ENCODE measurements around the gene CISD2. TPM values are rescaled to one million over a fixed set of nuclear protein-coding genes. Genes with fewer than 3 reads are reported as not detected.
"Not testable (repeated sequence)": the region's sequence is repeated elsewhere in the genome, so short reads cannot be mapped to it uniquely, and the experiment has no call there.

CISD2 gene
- total and polyA plus RNA-seq, 2 experiments from 2014 or later: 34.1 to 102 TPM

- not testable (repeated sequence) for H3K9me3 Mint-ChIP-seq; H3K4me3 ChIP-seq; H3K27ac Mint-ChIP-seq; H3K27me3 ChIP-seq (ENCODE audit: insufficient read depth); H3K27ac ChIP-seq (ENCODE audit: low read depth); H2AFZ ChIP-seq; H3K4me3 Mint-ChIP-seq; H3K36me3 ChIP-seq (ENCODE audit: insufficient read depth); H3K27me3 Mint-ChIP-seq (ENCODE audit: insufficient read depth, low read depth, poor library complexity); H3F3A ChIP-seq (replicated peaks; ENCODE audit: low read depth); DNase-seq (ENCODE audit: low spot score); H3K9me2 ChIP-seq (ENCODE audit: insufficient read depth)
- Mint-ChIP-seq H3K36me3 (ENCODE audit: low read depth) (peaks cover 41% of the 10 kb centered on the region; the same call in 2 of the 3 replicates), H3K4me1 (peaks cover 74% of the 10 kb centered on the region)
- ATAC-seq: peak; percentile 17; the same call in 1 of the 3 replicates
- peaks cover 74% of the 10 kb centered on the region for H3K4me1 ChIP-seq (ENCODE audit: insufficient read depth)
- H3K79me2 ChIP-seq (replicated peaks; ENCODE audit: insufficient read depth): peaks cover 100% of the 10 kb centered on the region
- peaks cover 77% of the 10 kb centered on the region for H4K20me1 ChIP-seq (replicated peaks; ENCODE audit: insufficient read depth)
- peak overlapping the region; percentile 39 for H3K4me2 ChIP-seq
Observed at GRCh38 chr4:102819100-102819499, 49.7 kb upstream of the CISD2 start.

- no peak overlapping the region; the same call in 1 of the 2 replicates for H3K27ac ChIP-seq (ENCODE audit: low read depth)
- H3K27ac Mint-ChIP-seq: peak overlapping the region; percentile 83
- peak overlapping the region; percentile 39 for H3K4me2 ChIP-seq
- peaks cover 39% of the 10 kb centered on the region; the same call in 2 of the 3 replicates for H3K36me3 Mint-ChIP-seq (ENCODE audit: low read depth)
- TF ChIP-seq NANOG (IDR thresholded peaks at IDR 0.05; ENCODE audit: borderline replicate concordance) (no peak), CREB1 (CRISPR knock-in tag; IDR thresholded peaks at IDR 0.05; ENCODE audit: low read depth) (no peak), ZNF114 (CRISPR knock-in tag; IDR thresholded peaks at IDR 0.05) (no peak), EZH2phosphoT487 (IDR thresholded peaks at IDR 0.05; ENCODE audit: unreplicated experiment) (no peak), POLR2AphosphoS5 (IDR thresholded peaks at IDR 0.05; ENCODE audit: low read depth) (no peak), ZNF462 (CRISPR knock-in tag; IDR thresholded peaks at IDR 0.05) (no peak)
- TF ChIP-seq, protein P1, sequence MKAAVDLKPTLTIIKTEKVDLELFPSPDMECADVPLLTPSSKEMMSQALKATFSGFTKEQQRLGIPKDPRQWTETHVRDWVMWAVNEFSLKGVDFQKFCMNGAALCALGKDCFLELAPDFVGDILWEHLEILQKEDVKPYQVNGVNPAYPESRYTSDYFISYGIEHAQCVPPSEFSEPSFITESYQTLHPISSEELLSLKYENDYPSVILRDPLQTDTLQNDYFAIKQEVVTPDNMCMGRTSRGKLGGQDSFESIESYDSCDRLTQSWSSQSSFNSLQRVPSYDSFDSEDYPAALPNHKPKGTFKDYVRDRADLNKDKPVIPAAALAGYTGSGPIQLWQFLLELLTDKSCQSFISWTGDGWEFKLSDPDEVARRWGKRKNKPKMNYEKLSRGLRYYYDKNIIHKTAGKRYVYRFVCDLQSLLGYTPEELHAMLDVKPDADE (IDR thresholded peaks at IDR 0.05): no peak
- TF ChIP-seq, protein P2, sequence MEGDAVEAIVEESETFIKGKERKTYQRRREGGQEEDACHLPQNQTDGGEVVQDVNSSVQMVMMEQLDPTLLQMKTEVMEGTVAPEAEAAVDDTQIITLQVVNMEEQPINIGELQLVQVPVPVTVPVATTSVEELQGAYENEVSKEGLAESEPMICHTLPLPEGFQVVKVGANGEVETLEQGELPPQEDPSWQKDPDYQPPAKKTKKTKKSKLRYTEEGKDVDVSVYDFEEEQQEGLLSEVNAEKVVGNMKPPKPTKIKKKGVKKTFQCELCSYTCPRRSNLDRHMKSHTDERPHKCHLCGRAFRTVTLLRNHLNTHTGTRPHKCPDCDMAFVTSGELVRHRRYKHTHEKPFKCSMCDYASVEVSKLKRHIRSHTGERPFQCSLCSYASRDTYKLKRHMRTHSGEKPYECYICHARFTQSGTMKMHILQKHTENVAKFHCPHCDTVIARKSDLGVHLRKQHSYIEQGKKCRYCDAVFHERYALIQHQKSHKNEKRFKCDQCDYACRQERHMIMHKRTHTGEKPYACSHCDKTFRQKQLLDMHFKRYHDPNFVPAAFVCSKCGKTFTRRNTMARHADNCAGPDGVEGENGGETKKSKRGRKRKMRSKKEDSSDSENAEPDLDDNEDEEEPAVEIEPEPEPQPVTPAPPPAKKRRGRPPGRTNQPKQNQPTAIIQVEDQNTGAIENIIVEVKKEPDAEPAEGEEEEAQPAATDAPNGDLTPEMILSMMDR (conservative IDR thresholded peaks at IDR 0.05; ENCODE audit: low read depth in 2 of 2): no peak
- H3K4me1 ChIP-seq (ENCODE audit: insufficient read depth): peaks cover 76% of the 10 kb centered on the region
- H3K4me3 Mint-ChIP-seq: peak overlapping the region; percentile 23
- H3K36me3 ChIP-seq (ENCODE audit: insufficient read depth): no peaks in the 10 kb centered on the region; the same call in 1 of the 2 replicates
- H3K4me1 Mint-ChIP-seq: peaks cover 74% of the 10 kb centered on the region
- no peaks in the 10 kb centered on the region for H3K27me3 Mint-ChIP-seq (ENCODE audit: insufficient read depth, low read depth, poor library complexity)
- no peak for ATAC-seq
- H3K9me2 ChIP-seq (ENCODE audit: insufficient read depth): no peaks in the 10 kb centered on the region
- H2AFZ ChIP-seq: no peak overlapping the region
- H3F3A ChIP-seq (replicated peaks; ENCODE audit: low read depth): no peaks in the 10 kb centered on the region
- peaks cover 83% of the 10 kb centered on the region for H4K20me1 ChIP-seq (replicated peaks; ENCODE audit: insufficient read depth)
- H3K27me3 ChIP-seq (ENCODE audit: insufficient read depth): no peaks in the 10 kb centered on the region
- H3K79me2 ChIP-seq (replicated peaks; ENCODE audit: insufficient read depth): peaks cover 100% of the 10 kb centered on the region
- peak overlapping the region; percentile 4; the same call in 1 of the 2 replicates for H3K4me3 ChIP-seq
- no peak for DNase-seq (ENCODE audit: low spot score)
- no peaks in the 10 kb centered on the region for H3K9me3 Mint-ChIP-seq
Observed at GRCh38 chr4:102819588-102820365, 49.0 kb upstream of the CISD2 start.
